ENCODE results near the gene SLCO3A1.
"Not testable (repeated sequence)": the region's sequence is repeated elsewhere in the genome, so short reads cannot be mapped to it uniquely, and the experiment has no call there.

SLCO3A1 gene

DNA sequence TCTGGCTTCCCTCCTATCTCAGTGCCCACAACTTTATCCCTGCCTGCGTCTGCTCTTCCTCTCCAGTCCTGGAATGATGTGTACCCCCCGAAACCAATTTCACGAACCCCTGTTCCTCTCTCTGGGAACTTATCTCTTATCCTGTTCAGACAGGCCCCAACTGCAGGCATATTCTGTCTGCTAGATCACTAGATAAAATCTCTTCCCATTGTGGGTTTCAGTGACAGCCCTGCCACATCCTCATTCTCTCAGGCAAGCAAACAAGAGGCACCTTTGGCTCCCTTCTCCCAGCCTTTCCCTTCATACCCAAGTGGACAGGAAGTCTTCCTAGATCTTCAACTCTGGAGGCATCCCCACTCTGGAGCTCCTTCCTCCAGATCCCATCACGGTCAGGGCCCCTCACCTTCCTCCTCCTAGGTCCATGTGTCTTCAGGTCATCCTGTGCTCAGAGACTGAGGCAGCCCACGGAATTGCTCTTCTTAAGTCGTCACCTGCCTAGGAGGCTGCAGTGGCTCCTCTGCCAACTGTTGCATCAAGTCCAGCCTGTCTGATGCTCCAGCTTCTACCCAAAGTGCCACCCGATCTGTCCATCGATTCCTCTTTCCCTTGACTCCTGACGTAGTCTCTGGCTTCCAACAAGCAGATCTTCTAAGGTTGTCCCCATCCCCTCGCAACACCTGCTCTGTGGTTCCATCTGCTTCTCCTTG, 190.8 kb downstream of the SLCO3A1 start:
- DNase-seq: no peak

DNA sequence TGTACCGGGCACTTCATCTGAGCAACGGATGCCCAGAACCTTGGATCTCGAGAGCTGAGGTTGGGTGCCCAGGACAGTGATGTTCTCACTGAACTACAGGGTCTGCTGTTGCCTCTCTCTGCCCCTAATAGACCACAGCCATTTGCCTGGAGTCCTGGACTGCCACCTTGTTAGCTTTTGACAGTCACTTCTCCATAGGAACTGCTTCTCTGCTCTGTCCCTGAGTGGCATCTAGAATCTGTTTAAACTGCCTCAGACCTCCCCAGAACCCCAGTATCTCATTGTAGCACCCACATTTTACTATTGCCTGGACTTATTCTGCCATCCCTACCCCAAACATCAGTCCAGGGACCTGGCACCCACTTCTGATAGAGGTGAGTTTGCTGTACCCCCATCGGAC, 194.4 kb downstream of the SLCO3A1 start:
- no peak for DNase-seq

GRCh38 chr15:92048739-92049138, 195.2 kb downstream of the SLCO3A1 start:
- no peak for DNase-seq

- DNase-seq: no peak
Observed at GRCh38 chr15:92049290-92049989, 195.9 kb downstream of the SLCO3A1 start.

DNA sequence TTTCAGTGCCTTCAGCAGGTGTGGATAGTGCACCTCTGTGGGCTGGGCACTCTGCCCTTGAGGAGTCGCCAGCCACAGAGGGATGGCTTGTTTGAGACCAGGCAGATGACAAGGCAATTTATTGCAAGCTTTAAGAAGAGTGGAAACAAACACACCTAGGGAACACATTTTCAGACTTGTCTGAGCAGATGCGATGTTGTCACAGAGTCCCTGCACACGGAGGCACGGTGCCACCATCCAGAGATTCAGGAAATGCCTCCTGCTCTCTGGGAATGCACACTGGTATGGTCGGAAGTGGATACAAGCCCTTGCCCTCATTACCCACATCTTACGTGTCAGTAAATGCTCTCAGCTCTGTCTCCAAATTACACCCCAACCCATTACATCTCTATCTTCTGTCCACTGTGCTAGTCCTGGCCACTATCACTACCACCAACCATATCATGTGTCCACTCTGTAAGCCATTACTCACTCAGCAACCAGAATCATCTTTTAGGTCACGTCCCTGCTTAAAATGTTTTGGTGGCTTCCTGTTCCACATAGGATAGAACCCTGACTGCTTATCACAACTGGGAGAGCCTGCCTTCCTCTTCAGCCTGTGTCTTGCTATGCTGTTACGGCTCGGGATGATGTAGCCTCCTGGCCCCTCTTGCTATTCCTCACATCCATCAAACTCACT, 196.9 kb downstream of the SLCO3A1 start:
- no peak for DNase-seq

- no peak for DNase-seq
Observed at GRCh38 chr15:92051716-92052115, 198.2 kb downstream of the SLCO3A1 start.

- DNase-seq: no peak
Observed at GRCh38 chr15:92053753-92054316, 200.3 kb downstream of the SLCO3A1 start.

DNA sequence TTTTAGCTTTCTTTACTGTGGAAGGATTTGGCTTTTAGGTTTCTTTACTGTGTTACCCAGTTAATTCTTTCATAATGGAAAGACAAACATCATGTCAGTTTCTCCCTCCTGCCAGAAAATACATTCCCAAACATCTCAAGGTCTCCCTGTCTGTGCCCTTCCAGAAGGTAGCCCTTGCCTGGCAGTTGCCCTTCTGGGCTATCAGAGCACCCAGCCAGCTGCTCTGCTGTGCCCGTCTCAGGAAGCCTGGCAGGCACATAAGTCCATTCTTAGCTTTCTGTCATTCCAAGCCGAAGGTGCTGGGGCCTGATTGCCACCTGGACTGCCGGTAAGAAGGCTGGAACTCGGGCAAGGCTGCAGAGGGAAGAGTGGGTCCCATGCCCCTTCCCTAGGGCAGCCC, 203.4 kb downstream of the SLCO3A1 start:
- no peak for DNase-seq

- DNase-seq: no peak
Observed at GRCh38 chr15:92059036-92059970, 205.8 kb downstream of the SLCO3A1 start.

DNA sequence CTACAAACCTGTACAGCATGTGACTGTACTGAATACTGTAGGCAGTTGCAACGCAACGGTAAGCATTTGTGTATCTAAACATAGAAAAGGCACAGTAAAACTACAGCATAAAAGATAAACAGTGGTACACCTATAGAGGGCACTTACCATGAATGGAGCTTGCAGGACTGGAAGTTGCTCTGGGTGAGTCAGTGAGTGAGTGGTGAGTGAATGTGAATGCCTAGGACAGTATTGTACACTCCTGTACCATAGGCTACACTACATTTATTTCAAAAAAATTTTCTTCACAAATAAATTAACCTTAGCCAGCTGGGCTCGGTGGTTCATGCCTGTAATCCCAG, 206.4 kb downstream of the SLCO3A1 start:
- not testable (repeated sequence) for DNase-seq

DNA sequence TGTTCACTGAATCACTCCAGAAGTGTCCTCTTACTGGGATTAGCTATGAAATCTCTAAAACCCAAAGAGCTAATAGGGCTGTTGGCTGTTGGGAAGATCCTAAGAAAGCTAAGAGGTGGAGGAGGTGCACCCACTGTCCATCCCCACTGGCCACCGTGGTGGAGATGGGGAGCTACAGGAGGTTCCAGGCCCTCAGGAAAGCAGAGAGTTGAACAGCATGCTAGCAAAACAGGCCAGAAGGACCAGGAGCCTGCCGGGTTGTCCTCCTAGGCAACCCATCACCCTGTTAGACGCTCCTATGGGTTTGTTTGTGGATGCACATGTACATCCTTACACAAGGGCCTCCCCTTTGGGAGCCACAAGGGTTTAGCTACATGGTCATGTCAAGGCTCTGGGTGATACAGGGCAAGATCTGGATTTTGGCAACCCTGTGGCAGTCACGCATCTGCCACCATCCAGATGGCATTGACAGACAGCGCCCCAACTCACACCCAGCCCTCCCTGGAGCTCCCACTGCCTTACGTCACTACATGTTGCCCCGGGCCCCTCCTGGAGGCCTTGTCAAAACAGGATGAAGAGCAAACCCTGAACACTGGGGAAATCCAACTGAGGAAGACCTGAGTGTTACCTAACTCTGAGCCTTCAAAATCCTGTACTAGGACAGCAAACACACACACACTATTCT, 208.1 kb downstream of the SLCO3A1 start:
- DNase-seq: no peak

- no peak for DNase-seq
Observed at GRCh38 chr15:92062505-92062904, 209.0 kb downstream of the SLCO3A1 start.

- DNase-seq: no peak
Observed at GRCh38 chr15:92068121-92068520, 214.6 kb downstream of the SLCO3A1 start.

DNA sequence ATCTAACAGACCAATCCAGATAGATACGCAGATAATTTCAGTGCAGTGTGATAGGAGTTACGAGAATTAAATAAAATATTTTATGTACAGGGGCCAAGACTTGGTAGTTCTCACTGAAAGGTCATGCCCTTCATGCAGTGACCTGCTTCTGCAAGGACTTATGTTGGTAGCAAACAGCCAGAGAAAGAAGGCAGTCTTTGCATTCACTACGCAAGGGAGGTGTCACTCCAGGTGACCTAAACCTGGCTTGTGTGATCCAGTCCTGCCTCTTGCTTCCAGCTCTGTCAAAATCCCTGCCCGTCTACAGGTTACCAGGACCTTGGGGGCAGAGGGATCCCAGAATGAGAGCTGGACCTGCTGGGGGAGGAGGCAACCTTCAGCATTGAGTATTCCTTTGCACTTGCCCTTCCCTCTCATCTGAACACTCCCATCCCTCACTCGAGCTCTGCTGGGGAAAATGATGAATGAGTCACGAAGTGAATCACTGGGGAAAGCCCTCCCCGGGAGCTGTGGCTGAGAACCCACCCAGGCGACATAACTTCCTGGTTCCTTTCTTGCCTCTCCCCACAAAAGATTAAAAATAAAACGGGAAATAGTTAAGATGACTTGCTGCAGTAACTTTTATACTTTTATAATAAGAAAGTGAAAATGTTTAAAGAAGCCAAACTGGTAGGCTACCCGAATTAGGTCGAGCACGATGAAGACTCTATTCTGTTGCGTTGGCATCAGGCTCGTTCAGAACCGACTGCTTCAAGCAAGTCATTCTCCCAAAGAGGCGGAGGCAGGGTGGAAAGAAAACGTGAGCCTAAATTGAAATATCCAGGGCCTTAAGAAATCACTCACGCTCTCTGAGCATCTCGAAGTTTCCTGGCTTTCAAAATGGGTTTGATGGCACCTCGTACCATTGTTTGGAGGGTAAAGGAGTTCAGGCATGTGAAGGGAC, 216.1 kb downstream of the SLCO3A1 start:
- no peak for DNase-seq

DNA sequence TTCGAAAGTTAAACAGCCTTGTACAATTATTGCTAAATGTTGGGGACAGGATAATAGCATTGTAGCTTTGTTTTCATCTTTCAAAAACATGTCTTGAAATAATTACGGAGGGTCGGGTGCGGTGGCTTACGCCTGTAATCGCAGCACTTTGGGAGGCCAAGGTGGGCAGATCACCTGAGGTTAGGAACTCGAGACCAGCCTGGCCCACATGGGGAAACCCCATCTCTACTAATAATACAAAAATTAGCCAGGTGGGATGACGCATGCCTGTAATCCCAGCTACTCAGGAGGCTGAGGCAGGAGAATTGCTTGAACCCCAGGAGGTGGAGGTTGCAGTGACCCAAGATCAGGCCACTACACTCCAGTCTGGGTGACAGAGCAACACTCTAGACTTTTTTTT, 216.7 kb downstream of the SLCO3A1 start:
- not testable (repeated sequence) for DNase-seq

- DNase-seq: no peak
Observed at GRCh38 chr15:92071045-92071634, 217.6 kb downstream of the SLCO3A1 start.

GRCh38 chr15:92073044-92073785, 219.7 kb downstream of the SLCO3A1 start:
- DNase-seq: no peak

DNA sequence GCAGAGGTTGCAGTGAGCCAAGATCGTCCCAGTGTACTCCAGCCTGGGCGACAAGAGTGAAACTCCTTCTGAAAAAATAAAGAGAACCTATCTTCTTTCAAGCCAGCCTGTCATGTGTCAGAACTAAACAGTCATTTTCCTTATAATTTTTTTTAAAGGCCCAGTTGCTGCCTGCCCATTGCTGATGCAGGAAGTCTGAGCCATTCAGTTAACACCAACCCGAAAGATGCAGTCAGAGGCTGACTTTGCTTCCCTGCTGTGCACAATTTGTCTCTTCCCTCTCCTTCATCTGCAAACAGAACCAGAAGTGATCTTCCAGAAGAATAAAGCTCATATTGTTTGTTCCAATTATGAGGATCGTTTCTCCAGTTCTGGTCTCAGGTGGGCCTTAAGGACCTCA, 220.6 kb downstream of the SLCO3A1 start:
- no peak for DNase-seq

DNA sequence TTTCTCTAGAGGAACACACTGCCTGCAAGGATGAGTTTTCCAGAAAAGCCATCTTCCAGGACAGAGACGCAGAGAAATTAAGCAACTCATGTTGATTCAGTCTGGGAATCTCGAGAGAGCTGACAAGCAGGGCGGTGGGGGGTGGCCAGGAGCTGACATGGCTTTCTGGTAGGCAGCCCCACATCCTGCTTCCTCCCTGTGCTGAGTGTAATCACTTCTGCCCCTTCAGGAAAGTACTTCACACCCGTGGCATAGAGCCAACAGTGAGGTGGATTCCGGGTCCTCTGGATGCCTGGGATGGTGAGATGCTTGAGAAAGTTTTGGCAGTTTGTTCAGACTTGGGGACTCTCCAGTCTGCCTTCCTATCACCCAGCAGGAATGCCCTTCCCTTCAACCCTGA, 221.1 kb downstream of the SLCO3A1 start:
- no peak for DNase-seq

DNA sequence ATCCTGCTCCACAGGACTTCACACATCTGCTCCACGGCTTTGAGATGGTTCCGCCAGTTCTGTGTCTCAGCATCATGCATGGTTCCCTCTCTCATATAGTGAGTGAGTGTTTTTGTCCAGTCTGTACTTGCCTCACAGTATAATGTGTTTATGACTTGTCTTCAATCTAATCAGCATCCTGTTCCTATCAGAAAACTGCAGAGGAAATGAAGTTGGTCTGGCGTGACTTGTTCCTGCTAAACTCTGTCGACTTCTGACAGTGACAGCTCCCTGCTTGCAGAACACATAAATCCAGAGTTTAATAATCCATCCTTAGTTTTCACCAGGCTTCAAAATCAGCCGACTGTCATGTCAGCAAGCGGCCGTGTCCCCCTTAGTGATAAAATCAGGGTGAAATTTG, 222.3 kb downstream of the SLCO3A1 start:
- no peak for DNase-seq

Data from NCI-H1417 treated with DMSO at 0.1 percent for 48 hours (cell line).